Mucosa of descending colon (tissue), 3 donors: ENCODE results near the gene P4HA2. TPM values are rescaled to one million over a fixed set of nuclear protein-coding genes. Genes with fewer than 3 reads are reported as not detected.
"Not testable (repeated sequence)": the region's sequence is repeated elsewhere in the genome, so short reads cannot be mapped to it uniquely, and the experiment has no call there.

Source experiments
- ATAC-seq: fragments of 200-7000 bp; cut with Tn5 transposase; one replicate; pipeline ENCODE4 v1.9.1; 2020; ENCODE audit warnings: mild to moderate bottlenecking, moderate library complexity
- DNase-seq, 3 donors: peaks; one replicate each; pipeline ENCODE4 v3.0.0-alpha.2; 2020
- H3K36me3 ChIP-seq: fragments of 200-600 bp; one replicate; pipeline ENCODE4 v1.8.0; 2021; ENCODE audit warnings: low read depth, mild to moderate bottlenecking
- H3K4me1 ChIP-seq: fragments of 200-600 bp; one replicate; pipeline ENCODE4 v1.8.0; 2021; ENCODE audit warnings: low read depth, mild to moderate bottlenecking
- H3K4me3 ChIP-seq: fragments of 200-600 bp; one replicate; pipeline ENCODE4 v1.8.0; 2021; ENCODE audit warnings: mild to moderate bottlenecking
- H3K9me3 ChIP-seq: fragments of 200-600 bp; one replicate; pipeline ENCODE4 v1.8.0; 2021; ENCODE audit warnings: mild to moderate bottlenecking
- CTCF ChIP-seq: fragments of 200-600 bp; IDR thresholded peaks from one replicate; pipeline ENCODE4 v1.8.0; 2022; ENCODE audit warnings: antibody characterized with exemption, mild to moderate bottlenecking
- intact Hi-C, 2 donors: fragments of 100-400 bp; cut with DNase I in 1 of 2; cut with micrococcal nuclease in 1 of 2; formaldehyde crosslinking; loops; one replicate each; pipeline versions ENCODE4 v1.11.0 to v1.11.1; 2022; cut with DNase I, micrococcal nuclease
- total RNA-seq, 3 donors: library from RNA; stranded (reverse); fragmentation: NEBNext Ultra II Directional in 2 of 3; extraction: Animal tissue kit (Norgen Biotek cat#: 25700) in 2 of 3; gene quantifications; one replicate each; pipeline versions ENCODE4 v1.2.1 to v1.2.4, GENCODE V29; 2021 to 2023
- donor health status: DM: no; HTN: no; CAD: no; lungs with moderate emphysema.
- donor health status: DM: no; HTN: no; CAD: no.
- donor health status: DM: no; HTN: yes; CAD: no.

Gene P4HA2
- total RNA-seq, 3 donors from 2014 or later = 47.0 to 65.0 (median 56.1) TPM

GRCh38 chr5:132179405-132179804, 48.2 kb downstream of the P4HA2 start:
- ATAC-seq (no peak), DNase-seq (no peak)
- Histone ChIP-seq H3K36me3 (no peaks in the 10 kb centered on the region), H3K4me1 (peaks cover 6% of the 10 kb centered on the region), H3K9me3 (no peaks in the 10 kb centered on the region), H3K4me3 (no peak overlapping the region)
- intact Hi-C loops = no loop called here
- no peak for TF ChIP-seq CTCF

- no peak for TF ChIP-seq CTCF
- no peak for DNase-seq
- Histone ChIP-seq H3K4me1 (peaks cover 6% of the 10 kb centered on the region), H3K36me3 (no peaks in the 10 kb centered on the region), H3K4me3 (no peak overlapping the region), H3K9me3 (no peaks in the 10 kb centered on the region)
- no peak for ATAC-seq
- intact Hi-C loops = no loop called here
These were observed 49.9 kb downstream of the P4HA2 start for GRCh38 chr5:132177691-132178149.

GRCh38 chr5:132176987-132177386, 50.7 kb downstream of the P4HA2 start:
- Histone ChIP-seq H3K36me3 (no peaks in the 10 kb centered on the region), H3K4me1 (peaks cover 6% of the 10 kb centered on the region), H3K9me3 (no peaks in the 10 kb centered on the region), H3K4me3 (no peak overlapping the region)
- ATAC-seq = no peak
- no peak for DNase-seq
- no peak for TF ChIP-seq CTCF
- intact Hi-C loops = no loop called here

GRCh38 chr5:132176521-132176945, 51.1 kb downstream of the P4HA2 start:
- intact Hi-C loops = no loop called here
- no peaks in the 10 kb centered on the region for H3K9me3 ChIP-seq
- H3K4me3 ChIP-seq = no peak overlapping the region
- ATAC-seq (no peak), DNase-seq (no peak)
- no peaks in the 10 kb centered on the region for H3K36me3 ChIP-seq
- H3K4me1 ChIP-seq = peaks cover 6% of the 10 kb centered on the region
- TF ChIP-seq CTCF = no peak

- intact Hi-C loops = no loop called here
- no peak for DNase-seq
These were observed 64.7 kb downstream of the P4HA2 start for GRCh38 chr5:132162945-132163344.

GRCh38 chr5:132161574-132162326, 65.9 kb downstream of the P4HA2 start:
- H3K9me3 ChIP-seq, DNase-seq, ATAC-seq, intact Hi-C loops, H3K4me1 ChIP-seq, H3K36me3 ChIP-seq, H3K4me3 ChIP-seq: not testable (repeated sequence)

More at GRCh38 chr5:132162945-132163344, 64.7 kb downstream of the P4HA2 start:
- Histone ChIP-seq H3K4me1 (no peaks in the 10 kb centered on the region), H3K9me3 (peaks cover 3% of the 10 kb centered on the region), H3K36me3 (no peaks in the 10 kb centered on the region), H3K4me3 (no peak overlapping the region)
- no peak for ATAC-seq
- no peak for TF ChIP-seq CTCF
